ENCODE results near the gene DKK3. TPM values are rescaled to one million over a fixed set of nuclear protein-coding genes. Genes with fewer than 3 reads are reported as not detected.

The DKK3 gene
- total and polyA plus RNA-seq, 2 of the 13 experiments (the other 11 are each of a cell fraction or from before 2014, with no cell fraction given): 0.09 to 0.67 TPM

DNA sequence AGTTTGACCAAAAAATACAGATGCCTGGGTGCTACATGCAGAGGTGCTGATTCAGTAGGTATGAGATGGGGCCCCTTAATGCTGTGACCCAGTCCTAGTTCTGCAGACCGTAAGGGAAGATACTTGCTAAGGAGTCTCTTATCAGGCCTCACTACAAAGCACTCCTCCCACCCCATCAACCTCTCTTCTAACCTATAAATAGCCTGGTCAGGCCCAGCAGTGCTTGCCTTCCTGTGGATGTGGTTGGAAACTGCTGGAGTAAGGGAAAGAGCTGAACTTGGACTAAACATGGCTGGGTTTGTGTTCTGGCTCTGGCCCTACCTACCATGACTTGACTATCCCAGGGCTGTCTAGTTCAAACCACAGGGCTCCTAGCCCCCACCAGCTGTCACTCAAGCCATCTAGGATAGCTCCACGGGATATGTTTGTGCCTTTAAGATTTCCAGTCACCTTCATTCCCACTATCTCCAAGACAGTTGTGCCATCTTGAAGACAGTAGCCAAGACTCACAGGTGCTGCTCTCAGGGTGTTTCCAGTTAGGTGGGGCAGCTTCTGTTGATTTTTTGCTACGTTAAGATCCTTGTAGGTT is 9.5 kb upstream of the DKK3 start:
- 4% methylated on average over 3 of the region's 3 CpGs for WGBS (ENCODE audit: low lambda C conversion rate)
- peaks cover 13% of the 10 kb centered on the region for H3K4me1 ChIP-seq (ENCODE audit: insufficient read depth, low read length)
- TF ChIP-seq, protein P1, sequence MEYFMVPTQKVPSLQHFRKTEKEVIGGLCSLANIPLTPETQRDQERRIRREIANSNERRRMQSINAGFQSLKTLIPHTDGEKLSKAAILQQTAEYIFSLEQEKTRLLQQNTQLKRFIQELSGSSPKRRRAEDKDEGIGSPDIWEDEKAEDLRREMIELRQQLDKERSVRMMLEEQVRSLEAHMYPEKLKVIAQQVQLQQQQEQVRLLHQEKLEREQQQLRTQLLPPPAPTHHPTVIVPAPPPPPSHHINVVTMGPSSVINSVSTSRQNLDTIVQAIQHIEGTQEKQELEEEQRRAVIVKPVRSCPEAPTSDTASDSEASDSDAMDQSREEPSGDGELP (IDR thresholded peaks at IDR 0.05; ENCODE audit: borderline replicate concordance, low read depth): no peak
- TF ChIP-seq ZNF816 (CRISPR knock-in tag; IDR thresholded peaks at IDR 0.05; ENCODE audit: borderline replicate concordance): no peak
- no peak for TF ChIP-seq ZNF598 (CRISPR knock-in tag; IDR thresholded peaks at IDR 0.05; ENCODE audit: borderline replicate concordance)
- no peak for TF ChIP-seq ZFX (CRISPR knock-in tag; IDR thresholded peaks at IDR 0.05; ENCODE audit: low read depth)
- no peak for TF ChIP-seq MIXL1 (CRISPR knock-in tag; IDR thresholded peaks at IDR 0.05)
- no peak for TF ChIP-seq KDM5B (CRISPR knock-in tag; IDR thresholded peaks at IDR 0.05; ENCODE audit: borderline replicate concordance)
- TF ChIP-seq, protein P2, sequence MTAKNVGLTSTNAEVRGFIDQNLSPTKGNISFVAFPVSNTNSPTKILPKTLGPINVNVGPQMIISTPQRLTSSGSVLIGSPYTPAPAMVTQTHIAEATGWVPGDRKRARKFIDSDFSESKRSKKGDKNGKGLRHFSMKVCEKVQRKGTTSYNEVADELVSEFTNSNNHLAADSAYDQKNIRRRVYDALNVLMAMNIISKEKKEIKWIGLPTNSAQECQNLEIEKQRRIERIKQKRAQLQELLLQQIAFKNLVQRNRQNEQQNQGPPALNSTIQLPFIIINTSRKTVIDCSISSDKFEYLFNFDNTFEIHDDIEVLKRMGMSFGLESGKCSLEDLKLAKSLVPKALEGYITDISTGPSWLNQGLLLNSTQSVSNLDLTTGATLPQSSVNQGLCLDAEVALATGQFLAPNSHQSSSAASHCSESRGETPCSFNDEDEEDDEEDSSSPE (CRISPR knock-in tag; IDR thresholded peaks at IDR 0.05): no peak
- no peak for TF ChIP-seq ZSCAN20 (CRISPR knock-in tag; IDR thresholded peaks at IDR 0.05; ENCODE audit: borderline replicate concordance)
- no peak for TF ChIP-seq TOE1 (CRISPR knock-in tag; IDR thresholded peaks at IDR 0.05)
- TF ChIP-seq SKI (IDR thresholded peaks at IDR 0.05; ENCODE audit: partially characterized antibody): no peak
- no peak for TF ChIP-seq SP1 (IDR thresholded peaks at IDR 0.05)
- TF ChIP-seq SP1 (CRISPR knock-in tag; IDR thresholded peaks at IDR 0.05): no peak
- no peak for TF ChIP-seq FOSL2 (CRISPR knock-in tag; IDR thresholded peaks at IDR 0.05)
- no peak for TF ChIP-seq KDM4B (CRISPR knock-in tag; IDR thresholded peaks at IDR 0.05)
- TF ChIP-seq, protein P3, sequence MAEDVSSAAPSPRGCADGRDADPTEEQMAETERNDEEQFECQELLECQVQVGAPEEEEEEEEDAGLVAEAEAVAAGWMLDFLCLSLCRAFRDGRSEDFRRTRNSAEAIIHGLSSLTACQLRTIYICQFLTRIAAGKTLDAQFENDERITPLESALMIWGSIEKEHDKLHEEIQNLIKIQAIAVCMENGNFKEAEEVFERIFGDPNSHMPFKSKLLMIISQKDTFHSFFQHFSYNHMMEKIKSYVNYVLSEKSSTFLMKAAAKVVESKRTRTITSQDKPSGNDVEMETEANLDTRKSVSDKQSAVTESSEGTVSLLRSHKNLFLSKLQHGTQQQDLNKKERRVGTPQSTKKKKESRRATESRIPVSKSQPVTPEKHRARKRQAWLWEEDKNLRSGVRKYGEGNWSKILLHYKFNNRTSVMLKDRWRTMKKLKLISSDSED (CRISPR knock-in tag; IDR thresholded peaks at IDR 0.05): no peak
- no peak overlapping the region for H3K4me3 ChIP-seq (replicated peaks in 1 of 3; ENCODE audit: insufficient read depth in 1 of 3, low read depth in 2 of 3, low read length in 3 of 3)
- no TSS peak for BruUV-seq (replicated peaks)
- ATAC-seq (no peak), DNase-seq (ENCODE audit: low spot score) (no peak), FAIRE-seq (no peak)
- no peak overlapping the region for H3K4me2 ChIP-seq (ENCODE audit: low read depth, low read length)
- no peak overlapping the region for H3K27ac ChIP-seq (ENCODE audit: extremely low read length, insufficient read depth, low read length)
- intact Hi-C loops (cut with micrococcal nuclease; ENCODE audit: unreplicated experiment): no loop called here
- H3K79me2 ChIP-seq (ENCODE audit: insufficient read depth, low read length): no peaks in the 10 kb centered on the region
- CTCF ChIA-PET (ENCODE audit: low intra/inter-chr PET ratio, low total read pairs): no interaction called here
- no peak overlapping the region for H2AFZ ChIP-seq (ENCODE audit: low read length)
- no peaks in the 10 kb centered on the region for H3K9me3 ChIP-seq (ENCODE audit: low read length)
- no peaks in the 10 kb centered on the region for H3K36me3 ChIP-seq (replicated peaks in 1 of 2; ENCODE audit: control insufficient read depth in 1 of 2, insufficient read depth in 2 of 2, low read length in 2 of 2)
- no peaks in the 10 kb centered on the region for H4K20me1 ChIP-seq (ENCODE audit: insufficient read depth, low read length)
- POLR2A ChIA-PET: no interaction called here
- peaks cover 1 to 3% of the 10 kb centered on the region in 2 experiments; a peak in 2 of 5 replicates for H3K27me3 ChIP-seq (ENCODE audit: control insufficient read depth in 1 of 2, insufficient read depth in 2 of 2, low read length in 2 of 2)
- no peak overlapping the region for H3K9ac ChIP-seq (ENCODE audit: insufficient read depth, low read depth, low read length)
- in situ Hi-C loops (cut with HindIII; ENCODE audit: extremely low pct_ligation_motif_present, low pct_unique_long_range_greater_than_20kb): no loop called here

Data from HepG2 (cell line).